DLD1 (cell line): ENCODE data around the gene FERMT2.
"Not testable (repeated sequence)": the region's sequence is repeated elsewhere in the genome, so short reads cannot be mapped to it uniquely, and the experiment has no call there.

Source experiments
- in situ Hi-C: cut with HindIII; loops from 2 replicates; pipeline ENCODE4 v1.10.0; 2017; ENCODE audit warnings: low sequenced_read_pairs

FERMT2 gene

DNA sequence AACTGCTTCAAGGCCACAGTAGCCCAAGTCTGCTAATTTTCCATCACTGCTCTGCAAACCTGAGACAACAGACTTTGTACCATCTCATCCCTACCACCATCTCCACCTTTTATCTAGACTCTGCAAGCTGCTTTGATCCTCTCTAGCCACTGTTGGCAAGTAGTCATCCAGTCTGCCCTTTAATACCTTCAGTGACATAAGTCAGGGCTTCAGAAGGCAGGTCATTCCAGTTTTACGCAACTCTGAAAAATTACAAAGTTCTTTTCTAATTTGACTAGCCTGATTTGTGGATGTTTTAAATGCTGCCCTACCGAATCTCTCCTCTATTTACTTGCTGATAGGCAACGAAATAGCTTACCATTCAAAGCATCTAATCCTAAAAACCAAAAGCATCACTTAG, 2.8 kb downstream of the FERMT2 start:
- in situ Hi-C loops = no loop called here

DNA sequence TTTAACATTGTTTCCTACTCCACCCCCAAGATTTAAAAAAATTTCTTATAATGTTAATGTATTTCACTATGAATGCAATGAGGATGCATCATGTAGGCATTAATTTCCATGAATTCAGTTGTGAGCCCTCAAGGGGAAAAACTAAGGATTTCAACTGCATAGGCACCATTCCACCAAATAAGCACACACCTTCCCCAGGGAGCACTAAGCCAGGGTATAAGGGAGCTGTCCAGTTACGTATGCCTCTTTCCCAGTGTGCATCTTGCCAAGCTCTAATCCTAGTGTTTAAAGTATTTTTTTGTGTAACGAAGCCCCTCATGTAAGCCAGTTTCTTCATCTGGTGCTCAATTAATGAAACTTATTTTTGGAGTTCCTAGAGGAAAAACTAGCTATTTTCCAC, 6.6 kb downstream of the FERMT2 start:
- in situ Hi-C loops = no loop called here

DNA sequence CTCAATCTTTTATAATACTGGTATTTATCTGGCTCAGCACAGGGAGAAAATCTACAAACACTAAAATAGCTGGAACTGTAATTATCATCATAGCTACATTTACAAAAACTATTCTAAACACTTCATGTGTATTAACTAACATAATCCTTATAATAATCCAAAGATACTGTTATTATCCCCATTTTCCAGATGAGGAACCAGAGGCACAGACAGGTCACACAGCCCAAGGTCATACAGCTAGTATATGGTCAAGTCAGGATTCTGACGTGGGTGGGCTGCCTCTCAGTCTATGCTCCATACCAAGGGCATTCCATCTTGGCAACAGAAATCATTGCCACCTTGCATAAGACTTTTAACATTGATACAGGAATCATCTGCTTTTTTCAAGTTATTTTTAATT, 11.4 kb downstream of the FERMT2 start:
- in situ Hi-C loops = no loop called here

GRCh38 chr14:52937869-52938268, 13.0 kb downstream of the FERMT2 start:
- in situ Hi-C loops = no loop called here

- in situ Hi-C loops = no loop called here
Measured at GRCh38 chr14:52937306-52937705, 13.5 kb downstream of the FERMT2 start.

- in situ Hi-C loops = no loop called here
Measured at GRCh38 chr14:52936437-52936836, 14.4 kb downstream of the FERMT2 start.

DNA sequence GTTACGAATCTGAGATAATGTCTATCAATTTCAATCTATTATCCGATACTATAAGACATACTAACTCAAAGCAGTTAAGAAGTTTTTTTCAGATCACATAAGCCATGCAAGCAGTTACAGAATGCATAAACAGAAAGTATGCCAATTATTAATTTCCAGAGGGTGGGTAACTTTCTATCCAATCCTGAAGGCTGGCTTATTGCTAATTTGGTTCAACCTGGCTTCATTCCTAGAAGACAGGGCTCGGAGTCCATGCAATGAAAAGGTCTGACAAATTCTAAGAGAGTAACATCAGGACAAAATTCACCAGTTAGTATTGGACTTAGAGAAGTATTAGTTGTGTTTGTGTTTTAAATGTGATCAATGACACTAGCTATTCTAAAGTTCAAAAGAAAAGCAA, 15.0 kb downstream of the FERMT2 start:
- in situ Hi-C loops = no loop called here

- in situ Hi-C loops = no loop called here
Measured at GRCh38 chr14:52934762-52935161, 16.1 kb downstream of the FERMT2 start.

DNA sequence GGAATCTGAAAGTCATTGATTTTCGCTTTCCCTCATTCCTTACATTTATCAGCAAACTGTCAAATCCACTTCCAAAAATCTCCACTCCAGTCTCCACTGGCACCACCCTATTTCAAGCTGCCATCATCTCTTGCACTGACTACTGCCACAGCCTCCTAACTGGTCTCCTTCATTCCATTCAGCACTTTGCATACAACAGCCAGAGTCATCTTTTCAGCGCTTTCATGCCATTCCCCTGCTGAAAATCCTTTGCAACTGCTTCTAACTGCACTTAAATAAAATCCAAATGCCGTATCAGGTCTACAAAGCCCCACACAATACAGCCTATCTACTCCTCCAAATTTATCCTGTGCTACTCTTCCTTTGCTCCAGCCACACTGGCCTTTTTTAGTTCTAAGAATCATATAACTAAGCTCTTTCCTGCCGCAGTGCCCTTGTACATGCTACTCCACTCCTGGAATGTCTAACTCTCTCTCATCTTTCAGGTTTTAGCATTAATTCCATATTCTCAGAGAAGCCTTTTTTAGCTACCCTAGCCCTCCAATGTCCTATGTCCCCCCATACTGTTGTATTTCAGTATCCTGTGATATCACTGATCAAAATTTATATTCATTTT, 21.6 kb downstream of the FERMT2 start:
- in situ Hi-C loops = no loop called here

DNA sequence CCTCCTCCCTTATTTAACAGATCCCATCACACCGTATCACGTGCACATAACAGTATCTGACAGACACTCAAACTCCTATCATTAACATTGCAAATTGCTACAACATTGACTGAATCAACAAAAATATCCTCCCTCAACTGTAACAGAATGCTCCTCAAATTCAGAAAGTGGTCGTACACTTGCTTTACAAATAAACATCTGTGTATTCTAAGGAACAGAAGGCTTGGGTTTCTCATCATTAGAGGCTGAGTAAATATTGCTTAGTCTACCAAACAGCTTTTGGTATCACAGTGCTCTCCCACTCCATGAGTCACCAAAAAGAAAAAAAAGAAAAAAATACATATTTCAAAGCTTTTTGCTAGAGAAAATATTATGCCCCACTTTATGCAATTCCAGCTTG, 23.9 kb downstream of the FERMT2 start:
- in situ Hi-C loops = no loop called here

- in situ Hi-C loops = no loop called here
Measured at GRCh38 chr14:52923902-52924575, 26.8 kb downstream of the FERMT2 start.

DNA sequence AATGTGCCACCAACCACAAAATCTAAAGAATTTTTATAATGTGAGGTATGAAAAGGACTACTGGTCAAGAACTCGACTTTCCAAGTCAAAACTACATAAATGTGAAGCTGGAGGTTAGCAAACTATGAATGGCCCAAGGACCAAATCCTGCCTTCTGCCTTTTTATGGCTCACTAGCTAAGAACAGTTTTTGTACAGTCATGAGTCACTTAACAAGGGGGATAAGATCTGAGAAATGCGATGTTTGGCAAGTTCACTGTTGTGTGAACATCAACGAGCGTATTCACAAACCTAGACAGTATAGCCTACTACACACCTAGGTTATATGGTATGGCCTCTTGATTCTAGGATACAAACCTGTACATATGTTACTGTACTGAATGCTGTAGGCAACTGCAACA, 28.2 kb downstream of the FERMT2 start:
- in situ Hi-C loops = no loop called here

DNA sequence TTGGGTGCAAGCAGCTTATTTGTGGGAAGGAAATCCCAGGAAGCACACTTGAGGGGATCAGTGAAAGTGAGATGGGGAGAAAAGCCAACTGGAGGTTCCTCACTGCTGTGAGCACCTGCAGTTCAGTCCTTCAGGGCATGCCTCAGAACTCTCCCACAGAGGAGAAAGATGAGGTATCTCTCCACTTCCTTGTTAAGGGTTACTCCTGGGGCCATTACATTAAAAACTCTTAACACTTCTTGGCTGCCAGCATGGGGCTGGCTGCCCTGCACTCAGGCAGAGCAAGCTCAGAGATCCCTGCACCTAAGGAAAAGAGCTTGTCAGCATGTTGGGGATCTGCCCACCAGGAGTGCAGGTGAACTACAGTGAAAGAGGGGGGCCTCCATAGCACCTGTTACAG, 28.8 kb downstream of the FERMT2 start:
- in situ Hi-C loops = no loop called here

GRCh38 chr14:52920411-52920810, 30.4 kb downstream of the FERMT2 start:
- in situ Hi-C loops = not testable (repeated sequence)

GRCh38 chr14:52919971-52920370, 30.9 kb downstream of the FERMT2 start:
- in situ Hi-C loops = no loop called here

- in situ Hi-C loops = no loop called here
Measured at GRCh38 chr14:52918486-52918885, 32.4 kb downstream of the FERMT2 start.

DNA sequence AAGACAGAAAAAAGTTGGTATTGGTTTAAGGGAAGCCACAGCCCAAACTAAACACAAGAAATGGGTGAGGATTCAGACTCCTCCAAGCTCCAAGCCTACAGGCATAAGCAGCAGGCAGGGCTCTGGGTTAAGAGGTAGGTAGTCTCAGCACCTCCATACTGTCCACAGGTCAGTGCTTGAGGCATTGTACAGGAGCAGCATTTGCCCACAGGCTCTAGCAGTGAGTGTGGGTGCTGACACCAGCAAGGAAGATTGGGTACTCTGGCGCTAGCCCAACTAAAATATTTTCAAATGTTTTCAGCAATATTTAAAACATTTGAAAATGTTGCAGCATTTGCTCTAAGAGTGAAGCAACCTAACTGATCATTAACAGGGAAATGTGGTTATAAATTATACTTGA, 33.1 kb downstream of the FERMT2 start:
- in situ Hi-C loops = no loop called here

DNA sequence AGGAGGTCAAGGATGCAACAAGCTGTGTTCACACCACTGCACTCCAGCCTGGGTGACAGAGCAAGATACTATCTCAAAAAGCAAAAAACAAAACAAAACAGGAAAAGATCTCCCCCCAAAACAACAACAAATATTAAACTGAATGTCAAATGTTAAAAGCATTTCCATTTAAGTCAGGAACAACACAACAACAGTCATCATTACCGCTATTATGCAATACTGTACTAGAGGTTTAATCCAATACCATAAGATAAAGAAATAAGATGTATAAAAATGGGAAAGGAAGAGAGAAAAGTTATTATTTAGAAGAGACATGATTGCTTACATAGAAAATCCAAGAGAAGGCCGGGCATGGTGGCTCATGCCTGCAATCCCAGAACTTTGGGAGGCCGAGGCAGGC, 36.6 kb downstream of the FERMT2 start:
- in situ Hi-C loops = no loop called here

DNA sequence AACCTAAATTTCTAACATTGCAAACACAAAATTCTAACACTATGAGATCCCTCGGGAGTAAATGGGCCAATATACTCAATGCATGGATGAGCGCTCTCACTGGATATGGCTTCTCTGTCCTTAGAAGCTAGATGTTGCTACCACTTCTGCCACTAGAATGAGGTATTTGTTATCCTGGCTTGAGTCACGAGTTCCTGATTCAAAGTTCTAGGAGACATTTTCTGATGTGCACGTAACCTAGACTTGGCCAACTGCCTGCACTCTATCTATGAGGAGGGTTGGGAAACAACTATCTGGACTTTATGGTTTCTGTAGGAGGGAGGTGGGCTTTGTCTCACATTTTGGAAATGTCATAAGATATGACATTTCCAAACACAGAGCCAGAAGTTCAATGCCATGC, 37.6 kb downstream of the FERMT2 start:
- in situ Hi-C loops = no loop called here

GRCh38 chr14:52911904-52912303, 38.9 kb downstream of the FERMT2 start:
- in situ Hi-C loops = no loop called here

- in situ Hi-C loops = no loop called here
Measured at GRCh38 chr14:52910572-52910971, 40.3 kb downstream of the FERMT2 start.

DNA sequence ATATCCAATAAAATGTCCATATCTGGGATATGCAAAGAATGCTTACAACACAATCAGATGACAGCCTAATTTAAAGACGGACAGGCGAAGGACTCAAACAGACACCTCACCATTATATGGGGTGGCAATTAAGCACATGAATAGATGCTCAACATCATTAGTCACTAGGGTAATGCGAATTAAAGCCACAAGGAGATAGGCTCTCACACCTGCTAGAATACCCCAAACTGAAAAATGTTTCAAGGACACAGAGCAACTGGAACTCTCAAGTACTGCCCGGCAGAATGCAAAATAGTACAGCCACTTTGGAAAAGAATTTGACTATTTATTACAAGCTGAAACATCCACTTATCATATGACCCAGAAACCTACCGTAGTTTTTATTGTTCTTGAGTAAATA, 42.9 kb downstream of the FERMT2 start:
- in situ Hi-C loops = no loop called here

DNA sequence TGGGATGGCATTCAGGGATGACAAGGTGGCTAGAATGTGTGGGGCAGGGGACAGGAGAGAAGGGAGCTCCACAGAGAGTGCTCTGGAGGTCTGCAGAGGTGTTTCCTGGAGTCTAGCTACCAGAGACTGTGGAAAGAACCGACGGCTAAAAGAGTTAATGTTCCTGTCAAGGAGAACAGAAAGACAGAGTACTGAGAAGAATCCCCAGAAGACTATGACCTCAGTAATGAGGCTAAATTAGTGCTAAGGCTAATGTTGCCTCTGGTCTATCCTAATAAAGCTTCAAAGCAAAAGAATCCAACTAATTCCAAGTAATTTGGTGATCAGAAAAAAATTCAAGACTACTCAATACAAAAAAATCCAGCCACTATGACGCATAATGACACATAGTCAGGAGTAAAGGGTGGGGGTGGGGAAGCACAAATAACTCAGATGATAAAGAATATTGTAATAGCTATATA, 44.7 kb downstream of the FERMT2 start:
- in situ Hi-C loops = no loop called here
